GM12892 (cell line): ENCODE results near the gene TULP1.

Source experiments
- POLR2A ChIP-seq: IDR thresholded peaks from 2 replicates; pipeline ENCODE4 v1.6.1; 2011; ENCODE audit warnings: low read depth, low read length, control low read depth
- POLR2AphosphoS5 ChIP-seq: IDR thresholded peaks from 2 replicates; pipeline ENCODE4 v1.6.1; 2011; ENCODE audit warnings: low read depth, low read length, control low read depth
- TAF1 ChIP-seq: IDR thresholded peaks from 2 replicates; pipeline ENCODE4 v1.6.1; 2011; ENCODE audit warnings: low read depth, mild to moderate bottlenecking, control low read depth, low read length, borderline replicate concordance

GRCh38 chr6:35471836-35472345 lies 40.8 kb downstream of the TULP1 start:
- TF ChIP-seq POLR2AphosphoS5 (peak; percentile 54; the same call in 1 of the 2 replicates), POLR2A (no peak; the same call in 1 of the 2 replicates), TAF1 (no peak)
